ENCODE measurements around the gene SH2D6.

DNA sequence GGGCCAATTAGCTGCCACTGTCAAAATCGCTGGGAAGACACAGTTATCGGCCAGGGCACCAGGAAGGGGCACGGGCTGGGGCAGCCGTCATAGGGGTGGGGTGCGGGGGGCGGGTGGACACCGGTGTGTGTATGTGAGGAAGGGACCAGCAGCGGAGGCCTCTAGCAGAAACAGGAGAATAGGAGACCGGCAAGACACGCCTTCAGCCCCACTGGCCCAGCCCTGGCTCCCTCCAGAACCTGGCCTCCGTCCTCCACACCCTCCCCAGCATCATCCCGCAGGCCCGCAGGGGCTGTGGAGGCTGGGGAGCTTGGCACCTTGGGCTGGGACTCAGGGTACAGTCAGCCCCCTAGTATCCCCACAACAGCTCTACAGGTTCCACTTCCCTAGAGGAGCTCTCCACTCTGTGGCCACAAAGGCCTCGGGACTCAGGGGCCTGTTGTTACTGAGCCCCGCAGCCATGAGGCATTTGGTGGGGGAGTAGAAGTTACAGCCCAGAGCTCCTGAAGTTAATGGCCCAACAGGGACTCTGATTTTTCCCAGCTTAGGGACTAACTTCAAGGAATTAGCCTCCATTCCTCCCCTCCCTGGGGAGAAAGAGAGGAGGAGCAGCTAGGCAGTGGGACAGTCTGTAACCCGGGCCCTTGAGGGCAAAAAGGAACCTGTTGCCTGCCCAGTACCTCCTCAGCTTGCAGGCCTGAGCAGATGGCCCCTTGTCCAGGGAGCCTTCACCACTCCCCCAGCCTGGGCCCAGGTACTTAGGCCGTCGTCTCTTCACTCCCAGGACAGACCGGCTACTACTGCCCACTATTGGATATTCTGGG lies 19.9 kb downstream of the SH2D6 start:
- TF ChIP-seq POLR2A (IDR thresholded peaks at IDR 0.05) (no peak), CTCF (IDR thresholded peaks at IDR 0.05) (no peak)

Measured in heart left ventricle (tissue), 13 donors.